ENCODE data around the gene SEMA3D.
"Not testable (repeated sequence)": the region's sequence is repeated elsewhere in the genome, so short reads cannot be mapped to it uniquely, and the experiment has no call there.

Gene SEMA3D

DNA sequence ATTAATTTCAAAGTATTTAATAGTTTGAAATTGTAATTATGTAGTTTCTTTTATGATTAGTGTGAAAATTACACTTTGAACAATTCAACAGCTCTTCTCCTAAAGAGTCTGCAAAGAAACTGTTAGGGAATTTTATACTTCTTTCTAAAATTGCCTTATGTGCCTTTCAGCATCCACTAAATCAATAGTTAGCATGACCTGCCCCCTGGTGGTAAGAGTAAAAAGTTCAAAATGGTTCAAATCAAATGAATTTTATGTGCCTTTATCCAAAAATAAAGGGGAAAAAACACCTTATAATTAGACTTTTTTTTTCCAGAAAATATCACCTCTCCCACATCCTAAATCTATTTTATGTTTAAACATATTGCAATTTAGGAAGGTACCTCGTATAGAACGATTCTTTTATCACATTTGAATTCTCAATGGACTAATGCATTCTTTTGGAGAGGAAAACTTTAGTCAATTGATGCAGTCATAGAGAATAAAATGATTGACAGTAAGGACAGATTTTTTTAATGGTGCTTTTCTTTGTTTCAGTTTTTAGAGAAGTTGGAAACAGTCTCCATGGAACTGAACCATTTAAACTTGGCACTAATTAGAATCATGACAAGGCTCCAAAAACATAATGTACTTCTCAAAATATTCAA, 163.7 kb downstream of the SEMA3D start:
- DNase-seq, result no peak

DNA sequence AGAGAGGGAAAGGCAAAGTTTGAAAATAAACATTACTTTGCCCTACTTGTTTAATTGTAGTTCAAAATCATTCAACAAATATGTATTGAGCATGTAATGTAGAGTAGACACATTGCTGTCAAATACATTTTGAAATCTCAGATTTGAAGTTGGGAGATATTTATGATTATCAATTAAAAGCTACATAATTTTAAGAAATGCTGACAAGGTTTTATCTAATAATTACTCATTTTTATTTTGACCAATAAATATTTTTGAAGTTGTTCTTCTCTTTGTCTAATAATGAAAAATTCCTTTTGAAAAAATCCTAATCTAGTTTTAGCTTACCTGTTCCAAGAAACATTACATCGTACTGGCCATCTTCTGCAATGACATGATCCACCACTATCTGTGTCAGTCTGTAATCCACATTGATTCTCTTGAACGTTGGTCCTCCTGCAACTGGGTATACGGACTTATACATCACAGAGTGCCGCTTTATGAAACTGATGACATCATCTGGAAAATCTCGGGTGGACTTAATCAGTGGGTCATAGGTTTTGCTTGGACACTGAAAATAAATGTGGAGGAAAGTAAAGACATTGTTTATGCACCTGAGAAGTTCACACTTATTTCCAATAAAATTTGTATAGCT, 164.7 kb downstream of the SEMA3D start:
- no peak for DNase-seq

DNA sequence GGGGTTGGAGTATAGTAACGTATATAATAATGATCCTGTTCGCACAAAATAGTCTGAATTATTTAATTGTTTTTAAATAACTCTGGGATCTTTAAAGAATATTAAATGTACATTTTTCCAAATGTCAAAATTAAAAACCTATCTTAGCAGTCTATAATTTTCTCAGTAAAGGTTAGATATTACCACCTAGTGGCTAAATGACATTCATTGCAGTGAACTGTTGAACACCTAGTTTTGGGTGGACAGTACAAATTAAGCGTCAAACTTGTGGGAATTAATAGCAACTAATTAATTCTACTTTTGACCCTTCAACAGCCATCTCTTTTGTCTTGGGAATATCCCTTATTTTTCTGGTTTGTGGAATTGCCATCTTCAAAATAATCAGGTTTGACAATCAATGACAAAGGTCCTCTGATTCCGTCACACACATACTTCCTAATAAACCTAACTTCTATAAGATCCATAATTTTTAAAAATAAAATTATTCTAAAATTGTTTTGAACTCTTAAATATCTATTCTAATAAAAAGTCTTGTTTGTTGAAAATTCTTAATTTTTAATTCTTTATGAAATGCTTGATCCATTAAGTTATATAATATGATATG, 165.7 kb downstream of the SEMA3D start:
- no peak for DNase-seq

DNA sequence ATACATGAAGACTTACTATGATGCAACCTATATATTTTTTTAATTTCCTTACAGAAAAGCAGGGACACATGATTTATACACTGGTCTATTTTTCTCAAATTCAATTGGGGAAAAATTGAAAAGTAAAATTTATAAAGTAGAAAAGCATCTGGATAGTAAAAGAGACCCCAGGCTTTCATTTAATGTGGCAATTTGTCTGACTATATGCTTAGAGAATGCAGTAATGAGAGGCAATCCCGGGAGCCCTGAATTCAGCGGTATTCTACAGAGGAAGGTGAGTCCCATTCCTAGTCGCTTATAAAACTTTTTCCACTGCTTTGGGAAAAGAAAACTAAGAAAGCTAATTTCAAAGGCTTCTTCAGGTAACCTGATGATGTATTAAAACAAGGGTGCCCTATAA, 167.1 kb downstream of the SEMA3D start:
- no peak for DNase-seq

GRCh38 chr7:85019176-85019575, 167.7 kb downstream of the SEMA3D start:
- no peak for DNase-seq

DNA sequence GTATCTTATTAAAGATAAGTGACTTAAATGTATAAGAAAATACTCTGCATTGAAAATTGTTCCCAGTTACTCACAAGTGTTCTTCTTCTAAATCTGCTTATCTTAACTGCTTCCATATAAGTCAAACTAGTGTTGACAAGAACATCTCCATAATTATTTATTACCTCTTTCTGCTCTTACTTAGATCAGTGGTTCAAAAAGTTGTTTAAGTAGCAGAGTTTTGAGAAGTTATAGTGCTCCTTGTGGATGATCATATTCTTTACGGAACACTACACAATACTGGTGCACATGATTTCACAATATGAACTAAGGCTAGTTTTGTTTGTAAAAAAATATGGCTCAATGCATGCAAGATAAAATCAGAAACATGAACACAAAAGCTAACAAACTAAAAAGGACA, 168.4 kb downstream of the SEMA3D start:
- DNase-seq, result no peak

GRCh38 chr7:85016286-85016685, 170.6 kb downstream of the SEMA3D start:
- no peak for DNase-seq

- no peak for DNase-seq
Observed at GRCh38 chr7:85014936-85015660, 171.8 kb downstream of the SEMA3D start.

GRCh38 chr7:85011127-85011526, 175.7 kb downstream of the SEMA3D start:
- DNase-seq, result no peak

DNA sequence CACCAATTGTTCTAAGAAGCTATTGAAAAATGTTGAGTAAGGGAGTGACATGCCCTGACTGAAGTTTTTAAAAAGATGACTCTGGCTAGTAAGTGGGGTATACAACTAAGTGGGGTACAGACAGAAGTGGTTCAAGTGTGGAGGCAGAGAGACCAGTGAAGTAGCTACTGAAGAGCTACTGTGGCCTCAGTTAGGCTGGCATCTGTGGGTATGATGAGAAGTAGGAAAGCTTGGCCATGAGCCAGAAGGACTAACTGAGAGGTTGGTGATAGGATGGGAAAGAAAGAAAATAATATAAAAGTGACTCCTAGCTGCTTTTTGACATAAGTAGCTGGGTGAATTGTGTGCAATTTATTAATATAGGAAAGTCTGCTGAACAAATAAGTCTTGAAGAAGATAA, 176.6 kb downstream of the SEMA3D start:
- DNase-seq, result no peak

DNA sequence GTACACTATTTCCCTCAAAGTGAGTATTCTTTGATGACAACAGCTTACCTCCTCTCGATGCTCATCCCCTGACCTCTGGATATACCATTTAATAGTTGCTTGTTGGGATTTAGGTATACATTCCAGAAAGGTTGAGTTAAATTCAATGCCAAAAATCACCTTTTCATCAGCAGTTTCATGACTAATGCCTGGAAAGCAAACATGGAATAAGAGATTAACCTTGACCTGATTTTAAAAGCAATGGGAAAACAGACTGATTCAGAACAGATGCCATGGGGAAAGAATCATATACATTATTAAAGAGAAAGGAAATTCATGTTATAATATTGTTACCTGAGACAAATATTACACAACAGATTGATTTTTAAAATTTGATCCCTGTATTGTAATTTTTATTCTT, 180.1 kb downstream of the SEMA3D start:
- no peak for DNase-seq

- no peak for DNase-seq
Observed at GRCh38 chr7:85004402-85004801, 182.5 kb downstream of the SEMA3D start.

DNA sequence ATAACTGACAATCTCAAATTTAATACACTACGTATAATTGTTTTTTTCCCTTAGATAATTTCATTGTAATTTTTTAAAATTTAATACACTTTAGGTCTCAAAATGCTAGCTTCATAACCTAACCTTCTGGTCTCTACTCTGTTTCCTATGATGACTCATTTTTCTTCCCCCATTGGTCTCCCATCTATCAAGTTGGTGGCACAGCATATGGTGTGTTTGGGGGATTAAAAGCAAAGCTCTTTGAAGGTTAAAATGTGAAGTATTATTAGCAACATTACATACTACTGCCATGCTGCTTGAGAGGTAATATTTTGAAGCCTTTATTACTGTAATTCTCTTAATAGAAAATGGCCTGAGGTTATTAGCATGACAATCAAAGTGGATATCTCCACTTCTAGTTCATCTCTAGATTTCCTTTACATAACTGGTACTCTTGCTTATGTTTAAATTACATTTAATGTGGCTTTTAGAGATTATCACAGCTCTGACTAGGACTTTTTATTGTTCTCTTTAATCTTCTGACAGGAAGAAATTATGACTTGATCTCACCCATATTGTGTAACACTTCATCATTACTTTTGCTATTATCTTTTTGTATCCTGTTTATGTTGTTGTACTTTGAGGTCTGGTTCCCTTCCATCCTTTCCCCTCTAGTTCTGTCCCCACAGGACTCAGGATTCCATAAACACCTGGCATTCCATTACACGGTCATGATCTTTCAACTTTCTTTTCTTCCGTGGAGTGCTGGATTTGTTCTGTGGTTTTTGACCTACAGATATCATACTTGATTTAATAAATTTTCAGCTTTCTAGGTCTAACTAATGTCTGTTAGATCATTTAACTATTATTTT, 185.1 kb downstream of the SEMA3D start:
- DNase-seq, result no peak

DNA sequence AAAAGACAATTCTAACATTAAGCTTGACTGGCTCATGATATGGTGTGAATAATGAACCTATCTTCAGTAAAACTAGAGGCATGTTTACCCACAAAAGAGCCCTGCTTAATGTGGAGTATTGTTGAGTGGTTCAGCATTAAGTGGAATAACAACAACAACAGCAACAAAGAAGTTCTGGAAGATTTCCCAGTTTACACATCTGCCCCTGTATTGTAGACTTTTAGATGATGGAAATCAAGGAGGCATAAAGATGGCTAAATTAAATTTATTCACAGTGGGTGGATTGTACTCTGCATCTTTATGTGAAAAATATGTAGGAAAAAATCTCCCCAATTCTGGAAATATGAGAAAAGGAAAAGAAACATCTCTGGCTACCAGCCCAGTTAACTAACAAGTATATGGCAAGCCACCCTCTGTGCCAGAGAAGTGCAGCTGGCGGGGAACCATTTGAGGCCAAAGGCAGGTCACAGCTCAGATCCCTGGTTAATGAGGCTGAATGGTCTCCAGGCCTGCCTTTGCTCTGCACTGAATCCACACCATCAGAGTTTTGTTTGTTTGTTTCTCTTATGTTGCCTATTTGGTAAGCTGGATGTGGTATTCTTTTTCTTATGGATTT, 186.0 kb downstream of the SEMA3D start:
- no peak for DNase-seq

- DNase-seq, result no peak
Observed at GRCh38 chr7:84999450-84999849, 187.4 kb downstream of the SEMA3D start.

DNA sequence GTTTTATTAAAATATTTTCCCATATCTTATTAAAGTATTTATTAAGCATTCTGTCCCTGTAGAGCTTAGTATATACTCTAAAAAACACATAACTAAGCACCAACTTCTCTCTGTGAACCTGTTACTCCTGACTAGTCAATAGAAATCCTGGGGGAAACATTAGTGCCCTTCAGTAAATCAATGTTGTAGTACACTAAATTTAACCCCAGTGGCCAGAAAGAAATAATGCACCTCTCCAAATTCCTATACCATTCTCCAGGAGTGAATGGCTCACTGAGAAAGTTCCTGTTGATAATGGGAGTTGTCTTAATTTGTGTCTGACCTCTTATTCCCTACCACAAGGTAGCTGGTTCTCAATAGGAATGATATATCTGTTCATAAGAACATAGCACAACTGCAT, 188.2 kb downstream of the SEMA3D start:
- DNase-seq, result no peak

GRCh38 chr7:84997626-84998025, 189.2 kb downstream of the SEMA3D start:
- DNase-seq, result no peak

DNA sequence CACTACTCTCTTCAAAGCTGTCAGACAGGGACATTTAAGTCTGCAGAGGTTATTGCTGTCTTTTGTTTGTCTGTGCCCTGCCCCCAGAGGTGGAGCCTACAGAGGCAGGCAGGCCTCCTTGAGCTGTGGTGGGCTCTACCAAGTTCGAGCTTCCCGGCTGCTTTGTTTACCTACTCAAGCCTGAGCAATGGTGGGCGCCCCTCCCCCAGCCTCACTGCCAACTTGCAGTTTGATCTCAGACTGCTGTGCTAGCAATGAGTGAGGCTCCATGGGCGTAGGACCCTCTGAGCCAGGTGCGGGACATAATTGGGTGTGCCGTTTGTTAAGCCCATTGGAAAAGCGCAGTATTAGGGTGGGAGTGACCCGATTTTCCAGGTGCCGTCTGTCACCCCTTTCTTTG, 193.9 kb downstream of the SEMA3D start:
- DNase-seq, result not testable (repeated sequence)

- DNase-seq, result no peak
Observed at GRCh38 chr7:84985073-84985784, 201.6 kb downstream of the SEMA3D start.

- DNase-seq, result no peak
Observed at GRCh38 chr7:84982199-84982598, 204.7 kb downstream of the SEMA3D start.

- no peak for DNase-seq
Observed at GRCh38 chr7:84981055-84981976, 205.5 kb downstream of the SEMA3D start.

All from stimulated activated CD4-positive, alpha-beta T cell treated with anti-CD3 and anti-CD28 coated beads, Interleukin-1b, Interleukin-23, amount 100 ng/mL, for 48 hours (primary cell).